GM20000 (cell line): ENCODE measurements around the gene CLEC4F.

Experiments used
- DNase-seq: peaks from one replicate; pipeline ENCODE4 v3.0.0; 2012; ENCODE audit warnings: low spot score
- CTCF ChIP-seq: IDR thresholded peaks from 2 replicates; pipeline ENCODE4 v1.5.1; 2012; ENCODE audit warnings: mild to moderate bottlenecking, control low read depth; ENCODE audit errors: extremely low read depth, missing control alignments

CLEC4F gene

GRCh38 chr2:70850925-70851324 lies 30.5 kb upstream of the CLEC4F start:
- no peak for TF ChIP-seq CTCF
- no peak for DNase-seq

GRCh38 chr2:70842401-70842800 lies 22.0 kb upstream of the CLEC4F start:
- no peak for DNase-seq
- TF ChIP-seq CTCF: no peak

GRCh38 chr2:70837980-70838925 lies 17.9 kb upstream of the CLEC4F start:
- TF ChIP-seq CTCF: no peak
- no peak for DNase-seq

- no peak for TF ChIP-seq CTCF
- no peak for DNase-seq
Observed at GRCh38 chr2:70835643-70836042, 15.2 kb upstream of the CLEC4F start, which contains the start of gene CD207. CD207 (minus strand) TSS chr2:70835816; CDS start chr2:70835776, 40 bp downstream.

- TF ChIP-seq CTCF: no peak
- DNase-seq: no peak
Observed at GRCh38 chr2:70834881-70835280, 14.5 kb upstream of the CLEC4F start.

GRCh38 chr2:70834106-70834505 lies 13.7 kb upstream of the CLEC4F start:
- TF ChIP-seq CTCF: no peak
- no peak for DNase-seq

- no peak for DNase-seq
- TF ChIP-seq CTCF: no peak
Observed at GRCh38 chr2:70833246-70833645, 12.8 kb upstream of the CLEC4F start.
